HG03571 (cell line): ENCODE results near the gene APBB1IP.

Experiments used
- ATAC-seq: cut with Tn5 transposase; IDR thresholded peaks from one replicate; pipeline ENCODE4 v1.9.1; 2021; ENCODE audit not compliant: unreplicated experiment

APBB1IP gene

DNA sequence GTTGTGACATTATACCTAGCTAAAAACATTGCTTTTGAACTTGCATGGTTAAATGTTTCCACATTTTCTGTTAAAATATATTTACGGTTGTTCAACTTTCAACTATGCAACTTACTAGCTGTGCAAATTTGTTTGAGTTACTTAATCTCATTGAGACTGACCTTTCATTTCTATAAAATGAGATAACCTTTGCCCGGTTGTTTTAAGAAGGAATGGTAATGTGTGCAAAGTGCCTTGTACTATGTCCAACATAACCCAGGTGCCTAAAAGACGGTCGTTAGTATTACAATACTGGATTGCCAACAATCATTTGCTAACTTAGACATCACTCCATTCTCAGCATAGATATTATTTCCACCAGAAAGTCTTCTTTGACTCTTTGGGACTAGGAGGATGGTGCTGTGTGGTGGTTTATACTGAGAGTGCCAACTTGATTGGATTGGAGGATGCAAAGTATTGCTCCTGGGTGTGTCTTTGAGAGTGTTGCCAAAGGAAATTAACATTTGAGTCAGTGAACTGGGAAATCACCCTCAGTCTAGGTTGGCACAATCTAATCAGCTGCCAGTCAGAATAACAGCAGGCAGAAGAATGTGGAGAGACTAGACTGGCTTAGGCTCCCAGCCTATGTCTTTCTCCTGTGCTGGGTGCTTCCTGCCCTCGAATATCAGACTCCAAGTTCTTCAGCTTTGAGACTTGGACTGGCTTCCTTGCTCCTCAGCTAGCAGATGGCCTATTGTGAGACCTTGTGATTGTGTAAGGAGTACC, 174.2 kb downstream of the APBB1IP start:
- ATAC-seq, result no peak
